DOHH2 (cell line): ENCODE measurements around the gene GOLPH3.

Source experiments
- H3F3A ChIP-seq: fragments of 200-600 bp; sonication (generic), shearing (Covaris generic); 2 replicates; pipeline ENCODE4 v1.6.0; 2016; ENCODE audit warnings: antibody characterized with exemption, mild to moderate bottlenecking; ENCODE audit not compliant: control insufficient read depth, insufficient read depth
- H3K27ac ChIP-seq: fragments of 200-600 bp; sonication (generic); 2 replicates; pipeline ENCODE4 v1.5.1; 2014; ENCODE audit warnings: low read depth, mild to moderate bottlenecking, low read length, moderate library complexity
- H3K27me3 ChIP-seq: fragments of 200-600 bp; sonication (generic); 2 replicates; pipeline ENCODE4 v1.6.1; 2014; ENCODE audit warnings: mild to moderate bottlenecking, low read length, mixed read lengths; ENCODE audit not compliant: control insufficient read depth
- H3K36me3 ChIP-seq: fragments of 200-600 bp; sonication (generic); 2 replicates; pipeline ENCODE4 v1.6.1; 2014; ENCODE audit warnings: mild to moderate bottlenecking, low read length, moderate library complexity, mixed read lengths; ENCODE audit not compliant: control insufficient read depth
- H3K4me1 ChIP-seq: fragments of 200-600 bp; sonication (generic); 2 replicates; pipeline ENCODE4 v1.6.1; 2014; ENCODE audit warnings: mild to moderate bottlenecking, low read length, mixed read lengths; ENCODE audit not compliant: control insufficient read depth
- H3K4me2 ChIP-seq: fragments of 200-600 bp; sonication (generic); 2 replicates; pipeline ENCODE4 v1.6.0; 2014; ENCODE audit warnings: mild to moderate bottlenecking, low read length, moderate library complexity
- H3K4me3 ChIP-seq: fragments of 200-600 bp; sonication (generic); 2 replicates; pipeline ENCODE4 v1.5.1; 2014; ENCODE audit warnings: mild to moderate bottlenecking, low read length, mixed read lengths
- H3K79me2 ChIP-seq: fragments of 200-600 bp; sonication (generic); 2 replicates; pipeline ENCODE4 v1.6.1; 2014; ENCODE audit warnings: mild to moderate bottlenecking, low read length, mixed read lengths; ENCODE audit not compliant: control insufficient read depth
- H3K9me2 ChIP-seq: fragments of 200-600 bp; sonication (generic); replicated peaks from 2 replicates; pipeline ENCODE4 v1.6.1; 2014; ENCODE audit warnings: mild to moderate bottlenecking, low read length, mixed read lengths; ENCODE audit not compliant: control insufficient read depth
- H3K9me3 ChIP-seq: fragments of 200-600 bp; sonication (generic); 2 replicates; pipeline ENCODE4 v1.6.1; 2014; ENCODE audit warnings: antibody characterized with exemption, low read length, mixed read lengths; ENCODE audit not compliant: control insufficient read depth, insufficient read depth
- H4K20me1 ChIP-seq: fragments of 200-600 bp; sonication (generic); 2 replicates; pipeline ENCODE4 v1.6.0; 2014; ENCODE audit warnings: low read depth, mild to moderate bottlenecking, antibody characterized with exemption, low read length, moderate library complexity; ENCODE audit not compliant: control insufficient read depth, insufficient read depth
- EZH2phosphoT487 ChIP-seq: fragments of 200-600 bp; sonication (generic); IDR thresholded peaks from 2 replicates; pipeline ENCODE4 v1.6.1; 2017; ENCODE audit warnings: borderline replicate concordance, mild to moderate bottlenecking, antibody characterized with exemption, low read length, moderate library complexity, mixed read lengths
- TF ChIP-seq, protein P1 (sequence below): fragments of 200-600 bp; sonication (generic); IDR thresholded peaks from one replicate; pipeline ENCODE4 v1.5.1; 2014; ENCODE audit warnings: antibody characterized with exemption, mild to moderate bottlenecking, low read depth, low read length; ENCODE audit not compliant: poor library complexity, severe bottlenecking

Gene GOLPH3

DNA sequence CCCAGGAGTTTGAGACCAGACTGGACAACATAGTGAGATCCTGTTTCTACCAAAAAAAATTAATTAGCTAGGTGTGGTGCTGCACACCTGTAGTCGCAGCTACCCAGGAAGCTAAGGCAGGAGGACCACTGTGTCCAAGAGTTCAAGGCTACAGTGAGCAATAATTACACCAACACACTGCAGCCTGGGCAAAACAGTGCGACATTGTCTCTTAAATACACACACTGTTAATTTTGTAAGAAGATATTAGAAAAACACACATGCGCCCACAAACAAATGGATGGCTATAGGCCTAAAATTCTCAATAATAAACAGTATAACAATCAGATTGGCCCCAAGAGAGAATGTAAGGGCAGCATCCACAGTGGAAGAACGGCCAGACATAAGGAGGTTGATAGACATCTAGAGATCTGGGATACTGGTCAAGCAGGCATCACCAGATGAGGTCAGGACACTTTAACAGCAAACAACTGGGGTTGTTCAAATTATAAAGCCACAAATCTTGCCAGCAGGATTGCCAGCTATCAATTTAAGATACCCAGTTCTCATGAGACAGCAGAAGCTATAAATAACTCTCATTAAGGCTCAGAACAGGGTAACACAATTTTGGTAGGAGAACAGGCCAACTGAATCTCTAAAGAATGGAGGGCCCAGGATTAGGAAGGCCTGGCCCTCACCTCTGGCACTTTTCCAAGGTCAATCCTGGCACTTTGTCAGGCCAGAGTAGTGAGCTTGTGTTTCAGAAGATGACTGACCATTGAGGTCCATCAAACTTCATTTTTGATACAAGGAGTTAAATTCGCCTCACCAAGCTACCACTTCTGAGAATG lies 29.5 kb downstream of the GOLPH3 start:
- H3K4me3 ChIP-seq: no peak overlapping the region
- H4K20me1 ChIP-seq: peaks cover 11% of the 10 kb centered on the region
- H3K79me2 ChIP-seq: peaks cover 74% of the 10 kb centered on the region
- no peaks in the 10 kb centered on the region for H3F3A ChIP-seq
- H3K27me3 ChIP-seq: no peaks in the 10 kb centered on the region
- no peaks in the 10 kb centered on the region for H3K9me3 ChIP-seq
- H3K36me3 ChIP-seq: peaks cover 18% of the 10 kb centered on the region
- H3K9me2 ChIP-seq: no peaks in the 10 kb centered on the region
- H3K4me2 ChIP-seq: no peak overlapping the region
- TF ChIP-seq EZH2phosphoT487: no peak
- TF ChIP-seq, protein P1, sequence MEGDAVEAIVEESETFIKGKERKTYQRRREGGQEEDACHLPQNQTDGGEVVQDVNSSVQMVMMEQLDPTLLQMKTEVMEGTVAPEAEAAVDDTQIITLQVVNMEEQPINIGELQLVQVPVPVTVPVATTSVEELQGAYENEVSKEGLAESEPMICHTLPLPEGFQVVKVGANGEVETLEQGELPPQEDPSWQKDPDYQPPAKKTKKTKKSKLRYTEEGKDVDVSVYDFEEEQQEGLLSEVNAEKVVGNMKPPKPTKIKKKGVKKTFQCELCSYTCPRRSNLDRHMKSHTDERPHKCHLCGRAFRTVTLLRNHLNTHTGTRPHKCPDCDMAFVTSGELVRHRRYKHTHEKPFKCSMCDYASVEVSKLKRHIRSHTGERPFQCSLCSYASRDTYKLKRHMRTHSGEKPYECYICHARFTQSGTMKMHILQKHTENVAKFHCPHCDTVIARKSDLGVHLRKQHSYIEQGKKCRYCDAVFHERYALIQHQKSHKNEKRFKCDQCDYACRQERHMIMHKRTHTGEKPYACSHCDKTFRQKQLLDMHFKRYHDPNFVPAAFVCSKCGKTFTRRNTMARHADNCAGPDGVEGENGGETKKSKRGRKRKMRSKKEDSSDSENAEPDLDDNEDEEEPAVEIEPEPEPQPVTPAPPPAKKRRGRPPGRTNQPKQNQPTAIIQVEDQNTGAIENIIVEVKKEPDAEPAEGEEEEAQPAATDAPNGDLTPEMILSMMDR: no peak
- no peak overlapping the region for H3K27ac ChIP-seq
- no peaks in the 10 kb centered on the region for H3K4me1 ChIP-seq

DNA sequence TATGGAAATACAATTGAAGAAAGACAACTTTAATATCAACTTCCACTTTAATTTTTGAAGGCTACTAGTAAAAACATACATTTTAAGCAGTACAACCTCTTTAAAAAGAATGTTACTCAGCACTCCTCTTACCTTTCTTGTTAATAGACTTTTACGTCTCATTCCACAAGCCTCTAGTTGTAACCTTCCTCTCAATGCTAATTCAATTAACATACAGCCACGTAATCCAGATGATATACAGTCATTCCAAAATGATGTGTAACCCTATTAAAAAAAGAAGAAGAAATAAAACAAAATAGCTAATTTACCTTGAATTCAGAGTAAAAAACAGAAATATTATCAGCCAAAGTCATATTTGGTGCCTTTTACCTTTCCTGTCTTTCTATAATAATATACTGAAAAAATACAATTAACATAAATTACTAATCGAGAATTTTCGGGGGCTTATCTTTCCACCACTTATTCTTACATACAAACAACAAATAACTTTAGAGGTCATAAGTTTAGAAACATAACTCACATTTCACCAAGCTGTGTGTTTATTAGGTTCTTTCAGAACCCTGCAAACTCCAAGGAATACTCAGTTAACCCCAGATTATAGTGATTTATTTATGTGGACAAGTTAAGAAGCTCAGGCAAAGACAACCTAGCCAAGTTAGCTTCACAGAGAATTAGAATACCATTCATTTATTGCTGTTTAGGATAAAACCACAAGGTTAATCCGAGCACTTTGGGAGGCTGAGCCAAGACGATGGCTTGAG lies 30.3 kb downstream of the GOLPH3 start:
- Histone ChIP-seq H3K4me1 (no peaks in the 10 kb centered on the region), H3K79me2 (peaks cover 74% of the 10 kb centered on the region), H3K4me2 (no peak overlapping the region), H3K9me2 (no peaks in the 10 kb centered on the region), H3K4me3 (no peak overlapping the region), H3K27me3 (no peaks in the 10 kb centered on the region), H4K20me1 (peaks cover 11% of the 10 kb centered on the region), H3K27ac (no peak overlapping the region), H3F3A (no peaks in the 10 kb centered on the region), H3K36me3 (peaks cover 21% of the 10 kb centered on the region), H3K9me3 (no peaks in the 10 kb centered on the region)
- TF ChIP-seq EZH2phosphoT487: no peak
- TF ChIP-seq, protein P1: no peak

DNA sequence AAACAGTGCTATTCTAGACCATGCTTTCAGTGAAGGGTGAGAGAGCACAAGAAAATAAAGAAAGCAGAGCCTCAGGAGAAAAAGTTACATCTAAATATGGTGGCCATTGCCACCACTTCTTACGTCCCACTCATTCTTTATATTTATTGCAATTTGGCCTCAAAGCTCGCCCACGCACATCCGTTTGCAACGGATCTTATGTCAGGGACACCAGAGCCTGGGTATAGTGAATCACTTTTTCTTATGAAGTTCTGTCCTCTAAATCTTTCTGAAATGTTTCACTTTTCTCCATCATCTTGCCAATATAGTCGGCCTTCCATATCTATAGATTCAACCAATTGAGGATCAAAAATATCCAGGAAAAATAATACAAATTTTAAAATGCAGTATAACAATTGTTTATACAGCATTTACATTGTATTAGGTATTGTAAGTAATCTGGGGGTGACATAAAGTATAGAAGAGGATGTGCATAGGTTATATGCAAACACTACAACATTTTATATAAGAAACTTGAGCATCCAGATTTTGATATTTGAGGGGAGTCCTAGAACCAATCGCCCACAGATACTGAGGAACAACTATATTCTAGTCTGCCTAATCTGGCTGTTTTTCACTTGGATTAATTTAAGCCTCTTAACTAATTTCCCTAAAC lies 35.2 kb downstream of the GOLPH3 start:
- Histone ChIP-seq H4K20me1 (no peaks in the 10 kb centered on the region), H3K27ac (no peak overlapping the region), H3F3A (no peaks in the 10 kb centered on the region), H3K36me3 (peaks cover 28% of the 10 kb centered on the region), H3K79me2 (peaks cover 28% of the 10 kb centered on the region), H3K4me1 (no peaks in the 10 kb centered on the region), H3K4me2 (no peak overlapping the region), H3K27me3 (no peaks in the 10 kb centered on the region), H3K9me2 (no peaks in the 10 kb centered on the region), H3K9me3 (no peaks in the 10 kb centered on the region), H3K4me3 (no peak overlapping the region)
- TF ChIP-seq, protein P1: no peak
- no peak for TF ChIP-seq EZH2phosphoT487
